ENCODE measurements around the gene PEX11A.
"Not testable (repeated sequence)": the region's sequence is repeated elsewhere in the genome, so short reads cannot be mapped to it uniquely, and the experiment has no call there.

PEX11A gene

GRCh38 chr15:89690276-89691218 is at the start of gene PEX11A, which contains the start of gene WDR93:
Gene PEX11A, minus strand, starts transcription at chr15:89690754. Its CDS starts 122 bp downstream, at chr15:89690632.
Gene WDR93, plus strand, starts transcription at chr15:89690811. Its CDS starts 10,936 bp downstream, at chr15:89701747.
- peak; percentile 73 for DNase-seq (ENCODE audit: low spot score)

- DNase-seq (ENCODE audit: low spot score) = peak; percentile 76
Measured at GRCh38 chr15:89740137-89740536, 49.6 kb upstream of the PEX11A start.

GRCh38 chr15:89735773-89736172 is 45.2 kb upstream of the PEX11A start:
- DNase-seq (ENCODE audit: low spot score) = no peak

- DNase-seq (ENCODE audit: low spot score) = no peak
Measured at GRCh38 chr15:89732451-89733172, 42.1 kb upstream of the PEX11A start.

- no peak for DNase-seq (ENCODE audit: low spot score)
Measured at GRCh38 chr15:89731275-89731674, 40.7 kb upstream of the PEX11A start.

- DNase-seq (ENCODE audit: low spot score) = no peak
Measured at GRCh38 chr15:89728254-89728653, 37.7 kb upstream of the PEX11A start.

GRCh38 chr15:89725064-89725463 is 34.5 kb upstream of the PEX11A start:
- no peak for DNase-seq (ENCODE audit: low spot score)

- no peak for DNase-seq (ENCODE audit: low spot score)
Measured at GRCh38 chr15:89724621-89725020, 34.1 kb upstream of the PEX11A start.

- DNase-seq (ENCODE audit: low spot score) = no peak
Measured at GRCh38 chr15:89723031-89723430, 32.5 kb upstream of the PEX11A start.

- no peak for DNase-seq (ENCODE audit: low spot score)
Measured at GRCh38 chr15:89714775-89715174, 24.2 kb upstream of the PEX11A start.

- DNase-seq (ENCODE audit: low spot score) = no peak
Measured at GRCh38 chr15:89707577-89707976, 17.0 kb upstream of the PEX11A start.

- no peak for DNase-seq (ENCODE audit: low spot score)
Measured at GRCh38 chr15:89704411-89704810, 13.9 kb upstream of the PEX11A start.

- DNase-seq (ENCODE audit: low spot score) = no peak
Measured at GRCh38 chr15:89695198-89695597, 4.6 kb upstream of the PEX11A start.

GRCh38 chr15:89693696-89694095 is 3.1 kb upstream of the PEX11A start:
- DNase-seq (ENCODE audit: low spot score) = no peak

- DNase-seq (ENCODE audit: low spot score) = no peak
Measured at GRCh38 chr15:89693091-89693490, 2.5 kb upstream of the PEX11A start.

GRCh38 chr15:89689930-89690275 is 651 bp downstream of the PEX11A start:
- not testable (repeated sequence) for DNase-seq (ENCODE audit: low spot score)

- no peak for DNase-seq (ENCODE audit: low spot score)
Measured at GRCh38 chr15:89686522-89686921, 4.0 kb downstream of the PEX11A start.

GRCh38 chr15:89685995-89686394 is 4.6 kb downstream of the PEX11A start:
- DNase-seq (ENCODE audit: low spot score) = no peak

- DNase-seq (ENCODE audit: low spot score) = no peak
Measured at GRCh38 chr15:89681146-89681545, 9.4 kb downstream of the PEX11A start.

GRCh38 chr15:89680282-89680873 is 10.2 kb downstream of the PEX11A start:
- DNase-seq (ENCODE audit: low spot score) = no peak

- DNase-seq (ENCODE audit: low spot score) = no peak
Measured at GRCh38 chr15:89679212-89679611, 11.3 kb downstream of the PEX11A start, which contains the start of gene PLIN1. Gene PLIN1, minus strand, starts transcription at chr15:89679367. Its CDS starts 1,878 bp downstream, at chr15:89677489.

- no peak for DNase-seq (ENCODE audit: low spot score)
Measured at GRCh38 chr15:89677381-89677780, 13.2 kb downstream of the PEX11A start.

- no peak for DNase-seq (ENCODE audit: low spot score)
Measured at GRCh38 chr15:89675606-89676005, 14.9 kb downstream of the PEX11A start.
